Fibroblast of lung (primary cell): ENCODE results near the gene APC. TPM values are rescaled to one million over a fixed set of nuclear protein-coding genes. Genes with fewer than 3 reads are reported as not detected.

Experiments used
- DNase-seq, 2 donors: peaks; one replicate each; pipeline versions ENCODE4 v3.0.0 to v3.0.0-alpha.2; 2010; ENCODE audit warnings: low read depth in 2 of 2
- H2AFZ ChIP-seq: 2 replicates; pipeline ENCODE4 v1.5.1; 2012; ENCODE audit warnings: low read length, control low read depth, inconsistent platforms
- H3K27ac ChIP-seq: 2 replicates; pipeline ENCODE4 v1.5.1; 2011; ENCODE audit warnings: low read length, control low read depth; ENCODE audit not compliant: insufficient read depth
- H3K27me3 ChIP-seq: 2 replicates; pipeline ENCODE4 v1.5.1; 2011; ENCODE audit warnings: mild to moderate bottlenecking, low read length; ENCODE audit not compliant: control insufficient read depth, insufficient read depth
- H3K36me3 ChIP-seq: 2 replicates; pipeline ENCODE4 v1.5.1; 2011; ENCODE audit warnings: low read length; ENCODE audit not compliant: control insufficient read depth, insufficient read depth
- H3K4me1 ChIP-seq: 2 replicates; pipeline ENCODE4 v1.5.1; 2011; ENCODE audit warnings: low read length; ENCODE audit not compliant: control insufficient read depth, insufficient read depth; ENCODE audit errors: extremely low read depth
- H3K4me2 ChIP-seq: 2 replicates; pipeline ENCODE4 v1.5.1; 2011; ENCODE audit warnings: low read length, control low read depth; ENCODE audit not compliant: insufficient read depth; ENCODE audit errors: extremely low read depth
- H3K4me3 ChIP-seq, 4 experiments: fragments of 200-600 bp in 1 of 4; sonication (generic) in 1 of 4; replicated peaks in 1 of 4; 2 replicates each; pipeline ENCODE4 v1.5.1; 2011 to 2016; ENCODE audit warnings: low read length in 4 of 4, low read depth in 3 of 4, mild to moderate bottlenecking in 3 of 4, control low read depth in 2 of 4, inconsistent platforms in 1 of 4, mixed read lengths in 1 of 4; ENCODE audit not compliant: insufficient read depth in 1 of 4; ENCODE audit errors: control extremely low read depth in 1 of 4
- H3K79me2 ChIP-seq: 2 replicates; pipeline ENCODE4 v1.5.1; 2012; ENCODE audit warnings: mild to moderate bottlenecking, low read length, inconsistent platforms; ENCODE audit not compliant: control insufficient read depth, insufficient read depth
- H3K9ac ChIP-seq: 2 replicates; pipeline ENCODE4 v1.5.1; 2011; ENCODE audit warnings: mild to moderate bottlenecking, low read length, control low read depth; ENCODE audit not compliant: insufficient read depth
- H3K9me3 ChIP-seq: 2 replicates; pipeline ENCODE4 v1.5.1; 2012; ENCODE audit warnings: low read depth, low read length; ENCODE audit not compliant: control insufficient read depth, insufficient read depth
- H4K20me1 ChIP-seq: 2 replicates; pipeline ENCODE4 v1.5.1; 2011; ENCODE audit warnings: low read length; ENCODE audit not compliant: control insufficient read depth, insufficient read depth; ENCODE audit errors: extremely low read depth
- EZH2 ChIP-seq: IDR thresholded peaks from 2 replicates; pipeline ENCODE4 v1.5.1; 2012; ENCODE audit warnings: low read length, control low read depth, mild to moderate bottlenecking; ENCODE audit errors: missing control alignments
- polyA plus RNA-seq, 2 donors: library from polyadenylated mRNA; depleted of rRNA in 1 of 2; stranded (reverse) in 1 of 2; unstranded in 1 of 2; fragments of >200 nt; gene quantifications; 2 replicates each; pipeline ENCODE4 v1.2.1, GENCODE V29; 2011 to 2012; ENCODE audit warnings: missing spikeins in 1 of 2
- total RNA-seq: library from RNA; depleted of rRNA; stranded (reverse); fragments of >200 nt; gene quantifications from 2 replicates; pipeline ENCODE4 v1.2.1, GENCODE V29; 2014
- TF ChIP-seq, protein P1 (sequence below), 2 donors: IDR thresholded peaks in 1 of 2; conservative IDR thresholded peaks in 1 of 2; 1 replicate in 1 of 2; 2 replicates in 1 of 2; pipeline ENCODE4 v1.5.1; 2011 to 2012; ENCODE audit warnings: low read length in 2 of 2, control low read depth in 1 of 2, inconsistent platforms in 1 of 2, low read depth in 1 of 2, mild to moderate bottlenecking in 1 of 2

APC gene
- total and polyA plus RNA-seq, 2 donors (not counting 1 experiment from before 2014, with no cell fraction given) = 23.6 to 69.9 TPM

DNA sequence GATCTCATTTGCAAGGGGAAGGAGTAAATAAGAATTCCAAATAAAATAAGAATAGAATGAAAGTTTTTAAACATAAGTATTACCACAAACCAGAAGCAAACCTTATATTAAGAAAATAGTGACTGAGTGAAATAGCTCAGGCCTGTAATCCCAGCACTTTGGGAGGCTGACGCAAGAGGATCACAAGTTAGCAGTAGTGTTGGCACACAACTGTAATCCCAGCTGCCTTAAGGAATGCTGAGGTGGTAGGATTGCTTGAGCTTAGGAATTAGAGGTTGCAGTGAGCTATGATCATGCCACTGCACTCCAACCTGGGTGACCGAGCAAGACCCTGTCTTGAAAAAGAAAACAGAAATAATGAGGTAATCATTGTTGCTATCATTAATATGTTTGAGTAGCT is 47.0 kb downstream of the APC start:
- Histone ChIP-seq H3K36me3 (peaks cover 3% of the 10 kb centered on the region), H4K20me1 (no peaks in the 10 kb centered on the region), H3K27ac (no peak overlapping the region), H3K9me3 (no peaks in the 10 kb centered on the region), H3K9ac (no peak overlapping the region), H3K27me3 (no peaks in the 10 kb centered on the region), H2AFZ (no peak overlapping the region), H3K4me2 (no peak overlapping the region), H3K4me1 (peaks cover 2% of the 10 kb centered on the region), H3K79me2 (no peaks in the 10 kb centered on the region), H3K4me3 (no peak overlapping the region)
- TF ChIP-seq EZH2 = no peak
- TF ChIP-seq, protein P1, sequence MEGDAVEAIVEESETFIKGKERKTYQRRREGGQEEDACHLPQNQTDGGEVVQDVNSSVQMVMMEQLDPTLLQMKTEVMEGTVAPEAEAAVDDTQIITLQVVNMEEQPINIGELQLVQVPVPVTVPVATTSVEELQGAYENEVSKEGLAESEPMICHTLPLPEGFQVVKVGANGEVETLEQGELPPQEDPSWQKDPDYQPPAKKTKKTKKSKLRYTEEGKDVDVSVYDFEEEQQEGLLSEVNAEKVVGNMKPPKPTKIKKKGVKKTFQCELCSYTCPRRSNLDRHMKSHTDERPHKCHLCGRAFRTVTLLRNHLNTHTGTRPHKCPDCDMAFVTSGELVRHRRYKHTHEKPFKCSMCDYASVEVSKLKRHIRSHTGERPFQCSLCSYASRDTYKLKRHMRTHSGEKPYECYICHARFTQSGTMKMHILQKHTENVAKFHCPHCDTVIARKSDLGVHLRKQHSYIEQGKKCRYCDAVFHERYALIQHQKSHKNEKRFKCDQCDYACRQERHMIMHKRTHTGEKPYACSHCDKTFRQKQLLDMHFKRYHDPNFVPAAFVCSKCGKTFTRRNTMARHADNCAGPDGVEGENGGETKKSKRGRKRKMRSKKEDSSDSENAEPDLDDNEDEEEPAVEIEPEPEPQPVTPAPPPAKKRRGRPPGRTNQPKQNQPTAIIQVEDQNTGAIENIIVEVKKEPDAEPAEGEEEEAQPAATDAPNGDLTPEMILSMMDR (conservative IDR thresholded peaks at IDR 0.05 in 1 of 2, IDR thresholded peaks at IDR 0.05 in 1 of 2; ENCODE audit: low read depth in 1 of 2, low read length in 2 of 2) = no peak
- peak; percentile 29 to 63 for DNase-seq

DNA sequence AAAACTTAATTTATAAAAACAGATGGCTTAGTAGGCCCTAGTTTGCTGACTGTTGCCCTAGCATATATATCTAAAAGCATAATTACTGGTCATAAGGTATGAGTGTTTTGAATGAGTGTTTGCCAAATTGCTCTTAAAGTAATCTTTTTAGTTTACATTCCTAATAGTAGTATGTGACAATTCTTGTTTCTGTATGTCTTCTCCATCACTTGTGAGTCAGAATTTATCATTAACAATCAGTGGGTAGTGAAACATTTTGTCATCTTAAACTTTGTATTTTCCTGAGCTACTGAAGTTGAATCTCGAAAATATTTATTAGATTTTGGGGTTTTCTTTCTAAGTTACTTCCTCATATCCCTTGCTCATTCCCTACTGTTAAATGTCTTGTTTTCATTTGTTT is 49.6 kb downstream of the APC start:
- H3K27me3 ChIP-seq = no peaks in the 10 kb centered on the region
- H3K79me2 ChIP-seq = no peaks in the 10 kb centered on the region
- H3K4me1 ChIP-seq = peaks cover 2% of the 10 kb centered on the region
- H3K36me3 ChIP-seq = peaks cover 3% of the 10 kb centered on the region
- no peaks in the 10 kb centered on the region for H3K9me3 ChIP-seq
- TF ChIP-seq EZH2 = no peak
- TF ChIP-seq, protein P1 (conservative IDR thresholded peaks at IDR 0.05 in 1 of 2, IDR thresholded peaks at IDR 0.05 in 1 of 2; ENCODE audit: low read depth in 1 of 2, low read length in 2 of 2) = no peak
- H3K4me2 ChIP-seq = no peak overlapping the region
- H4K20me1 ChIP-seq = no peaks in the 10 kb centered on the region
- H3K27ac ChIP-seq = peak overlapping the region; percentile 45
- peak; percentile 48 to 52 for DNase-seq
- no peak overlapping the region for H2AFZ ChIP-seq
- H3K4me3 ChIP-seq = no peak overlapping the region
- no peak overlapping the region for H3K9ac ChIP-seq

DNA sequence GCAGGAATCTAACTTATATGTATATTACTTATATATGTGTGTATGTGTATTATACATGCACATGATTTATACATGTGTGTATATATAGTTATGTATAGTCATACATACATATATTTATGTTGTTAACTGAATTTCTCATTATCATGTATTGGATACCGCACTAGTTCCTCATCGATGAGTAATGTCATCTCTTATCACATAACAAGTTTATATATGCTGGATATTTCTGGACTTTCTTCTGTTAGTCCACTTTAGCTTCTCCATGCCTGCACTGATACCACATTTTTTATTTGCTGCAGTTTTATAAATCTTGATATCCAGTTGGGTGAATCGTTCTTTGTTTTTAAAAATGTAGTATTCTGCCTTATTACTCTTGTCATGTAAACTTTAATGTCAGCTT is 50.2 kb downstream of the APC start:
- no peak for DNase-seq
- H3K9ac ChIP-seq = no peak overlapping the region

More for the DNA sequence above, 50.2 kb downstream of the APC start:
- Histone ChIP-seq H3K4me2 (no peak overlapping the region), H3K36me3 (peaks cover 2% of the 10 kb centered on the region), H4K20me1 (no peaks in the 10 kb centered on the region), H3K9me3 (no peaks in the 10 kb centered on the region), H2AFZ (no peak overlapping the region), H3K4me3 (no peak overlapping the region), H3K27me3 (no peaks in the 10 kb centered on the region), H3K27ac (no peak overlapping the region), H3K79me2 (no peaks in the 10 kb centered on the region), H3K4me1 (peaks cover 2% of the 10 kb centered on the region)
- no peak for TF ChIP-seq EZH2
- TF ChIP-seq, protein P1 (conservative IDR thresholded peaks at IDR 0.05 in 1 of 2, IDR thresholded peaks at IDR 0.05 in 1 of 2; ENCODE audit: low read depth in 1 of 2, low read length in 2 of 2) = no peak
